ENCODE results near the gene TNNT3. TPM values are rescaled to one million over a fixed set of nuclear protein-coding genes. Genes with fewer than 3 reads are reported as not detected.

TNNT3 gene
- total RNA-seq, 1 experiment from 2014 or later: not detected

DNA sequence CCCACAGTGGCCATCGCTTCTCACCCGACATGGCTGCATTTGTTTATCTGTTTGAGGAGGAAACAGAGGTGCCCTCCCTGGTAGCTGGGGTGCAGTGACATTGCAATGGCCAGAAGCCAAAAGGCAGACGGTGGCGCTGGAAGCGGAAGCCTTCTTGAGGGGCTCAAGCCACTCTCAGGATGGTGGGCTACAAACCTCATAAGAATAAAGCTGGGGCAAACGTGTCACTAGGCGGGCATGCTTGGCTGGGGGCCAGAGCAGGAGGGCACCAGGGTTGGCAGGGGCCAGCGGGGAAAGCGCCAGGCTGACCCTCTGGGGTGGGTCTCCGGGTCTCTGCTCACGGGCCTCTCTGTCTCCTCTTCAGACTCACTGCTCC, 12.6 kb downstream of the TNNT3 start:
- Mint-ChIP-seq H3K27me3 (ENCODE audit: unreplicated experiment) (peaks cover 60% of the 10 kb centered on the region), H3K4me3 (ENCODE audit: low read depth, unreplicated experiment) (no peak overlapping the region), H3K4me1 (ENCODE audit: low read depth, unreplicated experiment) (no peaks in the 10 kb centered on the region), H3K9me3 (ENCODE audit: low read depth, unreplicated experiment) (no peaks in the 10 kb centered on the region), H3K27ac (ENCODE audit: unreplicated experiment) (no peak overlapping the region), H3K36me3 (ENCODE audit: insufficient read depth, unreplicated experiment) (no peaks in the 10 kb centered on the region)
- TF ChIP-seq, protein P1, sequence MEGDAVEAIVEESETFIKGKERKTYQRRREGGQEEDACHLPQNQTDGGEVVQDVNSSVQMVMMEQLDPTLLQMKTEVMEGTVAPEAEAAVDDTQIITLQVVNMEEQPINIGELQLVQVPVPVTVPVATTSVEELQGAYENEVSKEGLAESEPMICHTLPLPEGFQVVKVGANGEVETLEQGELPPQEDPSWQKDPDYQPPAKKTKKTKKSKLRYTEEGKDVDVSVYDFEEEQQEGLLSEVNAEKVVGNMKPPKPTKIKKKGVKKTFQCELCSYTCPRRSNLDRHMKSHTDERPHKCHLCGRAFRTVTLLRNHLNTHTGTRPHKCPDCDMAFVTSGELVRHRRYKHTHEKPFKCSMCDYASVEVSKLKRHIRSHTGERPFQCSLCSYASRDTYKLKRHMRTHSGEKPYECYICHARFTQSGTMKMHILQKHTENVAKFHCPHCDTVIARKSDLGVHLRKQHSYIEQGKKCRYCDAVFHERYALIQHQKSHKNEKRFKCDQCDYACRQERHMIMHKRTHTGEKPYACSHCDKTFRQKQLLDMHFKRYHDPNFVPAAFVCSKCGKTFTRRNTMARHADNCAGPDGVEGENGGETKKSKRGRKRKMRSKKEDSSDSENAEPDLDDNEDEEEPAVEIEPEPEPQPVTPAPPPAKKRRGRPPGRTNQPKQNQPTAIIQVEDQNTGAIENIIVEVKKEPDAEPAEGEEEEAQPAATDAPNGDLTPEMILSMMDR (IDR thresholded peaks at IDR 0.05; ENCODE audit: unreplicated experiment): no peak
- BruUV-seq (replicated peaks): no TSS peak
- intact Hi-C loops (cut with micrococcal nuclease; ENCODE audit: unreplicated experiment): no loop called here
- CTCF ChIA-PET: no interaction called here
- no peak for DNase-seq

DNA sequence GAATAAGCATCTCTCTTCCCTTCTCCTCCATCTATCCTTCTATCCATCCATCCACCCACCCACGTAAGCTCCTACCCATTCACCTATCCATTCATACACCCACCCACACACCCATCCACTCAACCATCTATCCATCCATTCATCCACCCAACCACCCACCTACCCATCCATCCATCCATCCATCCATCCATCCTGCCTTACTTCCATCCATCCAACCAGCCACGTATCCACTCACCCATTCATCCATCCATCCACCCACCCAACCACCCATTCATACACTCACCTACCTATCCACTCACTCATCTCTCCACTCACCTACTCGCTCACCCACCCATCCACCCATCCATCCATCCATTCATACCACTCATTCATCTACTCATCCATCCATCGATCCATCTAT, 13.2 kb downstream of the TNNT3 start:
- Mint-ChIP-seq H3K36me3 (ENCODE audit: insufficient read depth, unreplicated experiment) (no peaks in the 10 kb centered on the region), H3K27ac (ENCODE audit: unreplicated experiment) (no peak overlapping the region), H3K27me3 (ENCODE audit: unreplicated experiment) (peaks cover 57% of the 10 kb centered on the region), H3K4me3 (ENCODE audit: low read depth, unreplicated experiment) (no peak overlapping the region), H3K9me3 (ENCODE audit: low read depth, unreplicated experiment) (no peaks in the 10 kb centered on the region), H3K4me1 (ENCODE audit: low read depth, unreplicated experiment) (no peaks in the 10 kb centered on the region)
- TF ChIP-seq, protein P1 (IDR thresholded peaks at IDR 0.05; ENCODE audit: unreplicated experiment): no peak
- CTCF ChIA-PET: no interaction called here
- no peak for DNase-seq
- BruUV-seq (replicated peaks): no TSS peak
- intact Hi-C loops (cut with micrococcal nuclease; ENCODE audit: unreplicated experiment): no loop called here

DNA sequence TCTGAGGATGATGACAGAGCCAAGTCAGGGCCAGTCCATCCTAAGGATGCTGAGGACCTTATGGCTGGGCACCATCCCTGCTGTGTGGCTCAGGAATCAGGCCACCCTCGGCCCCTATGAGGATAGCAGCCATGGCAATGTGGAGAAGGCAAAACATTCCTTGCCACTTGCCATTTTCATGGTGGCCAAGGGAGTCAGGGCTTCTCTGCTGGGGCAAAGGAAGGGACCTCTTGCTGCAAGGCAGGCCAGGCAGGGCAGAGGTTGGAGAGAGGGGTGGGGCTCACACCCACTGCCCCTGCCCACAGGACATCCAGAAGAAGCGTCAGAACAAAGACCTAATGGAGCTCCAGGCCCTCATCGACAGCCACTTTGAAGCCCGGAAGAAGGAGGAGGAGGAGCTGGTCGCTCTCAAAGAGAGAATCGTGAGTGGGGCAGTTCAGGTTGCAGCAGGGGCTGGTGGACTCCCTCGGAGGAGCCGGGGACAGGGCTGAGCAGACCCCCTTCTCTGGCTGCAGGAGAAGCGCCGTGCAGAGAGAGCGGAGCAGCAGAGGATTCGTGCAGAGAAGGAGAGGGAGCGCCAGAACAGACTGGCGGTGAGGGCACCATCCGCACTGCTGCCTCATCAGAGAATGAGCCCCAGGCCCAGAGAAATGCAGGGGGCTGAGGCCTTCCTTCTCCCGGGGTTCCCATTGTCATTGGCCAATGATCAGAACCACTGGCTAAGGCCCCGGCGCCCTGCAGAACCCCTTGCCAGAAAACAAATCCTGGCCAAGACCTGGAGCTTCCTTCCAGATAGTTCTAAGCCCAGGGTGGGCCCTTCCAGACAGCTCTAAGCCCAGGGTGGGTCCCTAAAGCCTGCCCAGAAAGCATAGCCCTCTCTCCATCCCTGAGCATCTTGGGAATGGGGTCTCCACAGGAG, 14.2 kb downstream of the TNNT3 start:
- DNase-seq: no peak
- H3K4me3 Mint-ChIP-seq (ENCODE audit: low read depth, unreplicated experiment): no peak overlapping the region
- CTCF ChIA-PET: interaction anchor here (1.0 kb wide), 1 partner anchor 24 kb away, joined by 3 read pairs; no protein-coding TSS in a partner anchor
- no TSS peak for BruUV-seq (replicated peaks)
- no peaks in the 10 kb centered on the region for H3K4me1 Mint-ChIP-seq (ENCODE audit: low read depth, unreplicated experiment)
- H3K36me3 Mint-ChIP-seq (ENCODE audit: insufficient read depth, unreplicated experiment): no peaks in the 10 kb centered on the region
- peaks cover 63% of the 10 kb centered on the region for H3K27me3 Mint-ChIP-seq (ENCODE audit: unreplicated experiment)
- TF ChIP-seq, protein P1 (IDR thresholded peaks at IDR 0.05; ENCODE audit: unreplicated experiment): no peak
- H3K27ac Mint-ChIP-seq (ENCODE audit: unreplicated experiment): no peak overlapping the region
- intact Hi-C loops (cut with micrococcal nuclease; ENCODE audit: unreplicated experiment): no loop called here
- H3K9me3 Mint-ChIP-seq (ENCODE audit: low read depth, unreplicated experiment): no peaks in the 10 kb centered on the region

DNA sequence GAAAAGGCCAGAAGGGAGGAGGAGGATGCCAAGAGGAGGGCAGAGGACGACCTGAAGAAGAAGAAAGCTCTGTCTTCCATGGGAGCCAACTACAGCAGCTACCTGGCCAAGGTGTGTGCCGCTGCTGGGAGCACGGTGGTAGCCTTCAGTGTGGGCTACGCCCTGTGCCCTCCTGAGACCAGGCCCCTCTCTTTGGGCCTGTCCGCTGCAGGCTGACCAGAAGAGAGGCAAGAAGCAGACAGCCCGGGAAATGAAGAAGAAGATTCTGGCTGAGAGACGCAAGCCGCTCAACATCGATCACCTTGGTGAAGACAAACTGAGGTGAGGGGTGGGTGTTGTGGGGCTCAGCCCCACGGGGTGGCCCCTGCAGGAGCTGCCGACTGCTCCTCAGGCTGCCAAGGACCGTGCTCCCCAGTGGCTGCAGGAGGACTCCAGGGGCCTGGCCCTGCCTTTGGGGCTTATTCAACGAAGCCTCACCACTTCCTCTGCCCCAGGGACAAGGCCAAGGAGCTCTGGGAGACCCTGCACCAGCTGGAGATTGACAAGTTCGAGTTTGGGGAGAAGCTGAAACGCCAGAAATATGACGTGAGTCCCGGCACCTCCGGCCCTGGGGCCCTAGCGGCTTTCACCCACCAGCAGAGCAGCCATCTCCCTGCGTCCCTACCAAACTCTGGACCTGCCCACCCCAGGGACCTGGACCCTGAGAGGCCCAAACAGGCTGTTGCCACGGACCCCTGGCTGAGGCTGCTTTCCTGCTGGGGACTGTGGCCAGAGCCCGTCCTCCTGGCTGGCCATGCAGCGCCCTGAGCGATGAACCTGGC, 15.0 kb downstream of the TNNT3 start:
- H3K27ac Mint-ChIP-seq (ENCODE audit: unreplicated experiment): no peak overlapping the region
- H3K4me1 Mint-ChIP-seq (ENCODE audit: low read depth, unreplicated experiment): no peaks in the 10 kb centered on the region
- intact Hi-C loops (cut with micrococcal nuclease; ENCODE audit: unreplicated experiment): no loop called here
- BruUV-seq (replicated peaks): no TSS peak
- TF ChIP-seq, protein P1 (IDR thresholded peaks at IDR 0.05; ENCODE audit: unreplicated experiment): no peak
- DNase-seq: no peak
- H3K27me3 Mint-ChIP-seq (ENCODE audit: unreplicated experiment): peaks cover 63% of the 10 kb centered on the region
- no peak overlapping the region for H3K4me3 Mint-ChIP-seq (ENCODE audit: low read depth, unreplicated experiment)
- H3K9me3 Mint-ChIP-seq (ENCODE audit: low read depth, unreplicated experiment): no peaks in the 10 kb centered on the region
- CTCF ChIA-PET: interaction anchor here (0.9 to 1.0 kb wide), 2 partner anchors 25 to 29 kb away, joined by 3 to 4 read pairs; no protein-coding TSS in a partner anchor
- H3K36me3 Mint-ChIP-seq (ENCODE audit: insufficient read depth, unreplicated experiment): no peaks in the 10 kb centered on the region
